Neural cell (in vitro differentiated cells): ENCODE results near the gene CDC16.

Experiments
- EZH2 ChIP-seq: fragments of 200-600, 300-800 bp; shearing (Covaris generic), sonication (generic); IDR thresholded peaks from 2 replicates; pipeline ENCODE4 v1.6.1; 2014; ENCODE audit warnings: antibody characterized with exemption, low read length, borderline replicate concordance, mild to moderate bottlenecking; ENCODE audit not compliant: insufficient read depth, poor library complexity, severe bottlenecking
- MXI1 ChIP-seq: fragments of 450-650 bp; conservative IDR thresholded peaks from 2 replicates; pipeline ENCODE4 v1.6.1; 2014; ENCODE audit warnings: antibody characterized with exemption, mild to moderate bottlenecking; ENCODE audit not compliant: poor library complexity, severe bottlenecking
- RAD21 ChIP-seq: fragments of 450-650 bp; conservative IDR thresholded peaks from 2 replicates; pipeline ENCODE4 v1.6.1; 2014; ENCODE audit warnings: antibody characterized with exemption, mild to moderate bottlenecking, moderate library complexity

- no peak for TF ChIP-seq MXI1
- no peak for TF ChIP-seq EZH2
- no peak for TF ChIP-seq RAD21
Observed at GRCh38 chr13:114309806-114310410, 75.2 kb downstream of the CDC16 start.
